Left lobe of liver (tissue), 2 donors: ENCODE results near the gene ECI1. TPM values are rescaled to one million over a fixed set of nuclear protein-coding genes. Genes with fewer than 3 reads are reported as not detected.

Experiments
- ATAC-seq: fragments of 200-7000 bp; cut with Tn5 transposase; one replicate; pipeline ENCODE4 v1.9.1; 2020; ENCODE audit warnings: mild to moderate bottlenecking, moderate library complexity
- DNase-seq: peaks from one replicate; pipeline ENCODE4 v3.0.0-alpha.2; 2020; ENCODE audit warnings: low spot score
- total RNA-seq: library from RNA; stranded (reverse); gene quantifications from one replicate; pipeline ENCODE4 v1.2.1, GENCODE V29; 2021
- donor health status: DM: no; HTN: no; CAD: no; lungs with moderate emphysema.
- donor health status: DM: no; HTN: yes; CAD: no.

Gene ECI1
- total RNA-seq, 1 donor from 2014 or later, result 171 TPM

DNA sequence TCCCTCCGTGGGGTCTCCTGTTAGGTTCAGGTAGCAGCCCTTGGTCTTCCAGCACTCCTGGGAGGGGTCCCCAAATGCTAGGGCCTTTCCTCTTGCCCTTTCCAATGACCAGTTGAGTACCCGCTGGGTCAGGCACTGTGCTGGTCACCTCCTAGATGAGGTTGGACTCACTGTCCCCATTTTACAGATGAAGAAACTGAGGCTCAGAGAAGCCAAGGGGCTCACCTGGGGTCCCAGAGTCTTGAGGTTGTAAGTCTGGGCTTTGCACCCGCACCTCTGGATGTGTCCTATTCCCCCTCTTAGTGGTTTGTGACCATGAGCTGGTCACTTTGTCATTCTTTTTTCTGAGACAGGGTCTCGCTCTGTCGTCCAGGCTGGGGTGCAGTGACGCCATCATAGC, 53.6 kb downstream of the ECI1 start:
- ATAC-seq (no peak), DNase-seq (no peak)

DNA sequence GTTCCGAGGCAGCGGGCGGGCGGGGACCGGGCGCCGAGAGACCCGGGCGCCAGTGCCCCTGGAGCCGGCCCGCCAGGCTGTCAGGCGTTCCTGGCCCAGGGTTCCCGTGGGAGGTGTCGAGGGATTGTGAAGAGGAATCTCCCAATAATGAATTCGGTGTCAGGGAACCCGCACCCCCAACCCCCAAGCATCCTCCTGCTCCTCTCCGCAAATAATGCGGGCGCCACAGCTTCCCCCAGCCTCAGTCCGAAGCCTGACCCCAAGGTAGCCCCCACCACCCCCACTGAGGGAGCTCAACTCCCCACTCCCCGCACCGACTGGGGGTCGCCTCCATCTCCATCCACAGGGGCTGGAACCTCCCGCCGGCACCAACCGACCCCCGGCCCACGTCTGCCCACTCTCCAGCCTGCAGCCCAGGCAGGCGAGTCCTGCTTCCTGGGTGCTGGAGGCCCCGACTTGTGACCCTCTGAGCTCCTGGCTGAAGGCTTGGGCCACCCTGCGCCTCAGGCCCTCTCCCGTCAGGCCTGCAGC, 54.3 kb downstream of the ECI1 start:
- DNase-seq (no peak), ATAC-seq (no peak)

DNA sequence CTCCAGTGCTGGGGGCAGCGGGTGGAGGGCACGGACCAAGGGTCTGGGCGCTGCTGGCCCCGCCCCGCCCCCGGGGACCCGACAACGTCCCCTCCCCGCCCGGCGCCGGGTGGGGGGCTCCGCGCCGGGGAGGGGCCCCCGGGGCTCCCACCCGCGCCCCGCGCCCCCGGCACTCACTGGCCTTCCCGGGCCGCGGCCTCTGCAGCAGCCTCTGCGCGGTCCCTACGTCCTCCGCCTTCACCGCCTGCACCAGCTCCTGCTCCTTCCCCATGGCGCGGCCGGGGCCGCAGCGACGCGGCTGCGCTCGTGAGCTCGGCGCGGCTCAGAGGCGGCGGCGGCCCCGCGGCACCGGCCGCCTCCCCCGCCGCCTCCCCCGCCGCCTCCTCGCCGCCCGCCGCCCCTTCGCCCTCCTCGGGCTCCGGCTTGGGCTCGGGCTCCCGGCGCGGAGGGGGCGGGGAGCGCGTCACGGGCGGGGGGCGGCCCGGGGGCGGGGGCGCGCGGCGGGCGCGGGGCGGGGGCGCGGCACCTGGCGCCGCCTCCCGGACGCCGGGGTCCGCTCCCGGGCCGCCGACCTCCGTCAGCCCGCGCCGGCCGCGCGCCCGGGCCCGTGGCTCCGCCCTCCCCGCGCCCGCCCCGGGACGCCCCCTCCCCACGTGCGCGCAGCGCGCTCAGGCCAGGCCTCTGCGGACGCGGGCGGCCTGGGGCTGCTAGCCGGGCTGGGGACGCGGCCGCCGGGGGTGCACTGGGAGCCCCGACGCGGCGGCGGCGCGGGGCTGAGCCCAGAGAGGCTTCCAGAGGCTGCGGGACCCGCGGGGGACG, 55.0 kb downstream of the ECI1 start, which contains the start of gene CASKIN1:
Gene CASKIN1 (minus strand): TSS at position 444 of the 819 bp plus-strand sequence. CDS start 173 bp downstream, at position 271.
- ATAC-seq (peak; percentile 19), DNase-seq (no peak)

- ATAC-seq, result peak; percentile 14
- DNase-seq, result no peak
Measured at GRCh38 chr16:2195322-2196161, 55.8 kb downstream of the ECI1 start.

DNA sequence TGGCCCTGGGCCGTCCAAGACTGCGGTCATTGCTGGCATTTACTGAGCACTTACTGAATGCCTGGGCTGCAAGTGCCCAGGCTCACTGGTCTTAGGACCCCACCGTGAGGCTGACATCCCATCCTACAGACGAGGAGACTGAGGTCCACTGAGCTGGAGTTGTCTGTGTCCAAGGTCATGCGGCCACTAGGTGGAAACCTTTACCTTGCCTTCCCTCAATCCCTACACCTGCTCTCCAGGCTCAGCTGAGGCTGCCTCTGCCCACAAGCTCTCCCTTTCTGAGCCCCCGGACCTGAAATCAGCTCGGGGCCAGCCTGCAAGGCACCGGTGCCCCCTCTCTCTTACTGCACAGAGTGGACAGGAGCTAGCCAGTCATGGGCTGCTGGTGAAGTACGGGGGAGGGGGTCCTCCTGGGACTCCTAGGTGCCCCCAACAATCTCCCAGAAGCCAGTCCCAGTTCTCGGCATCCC, 56.5 kb downstream of the ECI1 start:
- ATAC-seq (peak; percentile 93), DNase-seq (no peak)

DNA sequence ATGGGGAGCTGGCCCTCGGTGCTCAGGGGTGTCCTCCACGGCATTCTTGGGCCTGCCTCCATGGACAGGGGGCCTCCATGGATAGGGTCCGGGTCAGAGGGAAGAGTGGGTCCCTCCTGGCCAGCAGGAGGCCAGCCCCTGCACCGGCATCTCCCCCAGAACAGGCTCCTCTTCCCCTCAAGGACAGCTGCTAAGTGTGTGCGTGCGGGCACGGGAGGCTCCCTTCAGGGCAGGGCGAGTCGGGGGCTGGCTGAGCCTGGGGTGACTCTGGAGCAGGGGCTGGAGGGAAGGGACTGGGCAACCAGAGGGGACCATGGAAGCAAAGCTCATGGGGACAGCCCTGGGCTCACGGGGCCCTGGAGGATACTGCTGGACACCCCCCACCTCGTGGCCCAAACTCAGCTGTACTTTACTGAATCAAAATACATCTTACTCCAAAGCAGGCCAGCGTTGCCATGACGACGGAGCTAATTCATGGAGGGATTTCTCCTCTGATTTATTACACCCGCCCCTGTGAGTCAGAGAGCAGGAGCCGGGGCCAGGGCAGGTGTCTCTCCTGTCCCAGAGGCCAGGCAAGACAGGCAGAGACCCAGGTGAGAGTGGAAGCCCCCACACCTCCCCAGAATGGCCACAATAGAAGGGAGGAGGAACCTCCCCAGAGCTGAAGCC, 57.1 kb downstream of the ECI1 start:
- DNase-seq, result no peak

GRCh38 chr16:2191446-2191706, 60.0 kb downstream of the ECI1 start:
- DNase-seq, result no peak
- ATAC-seq, result no peak

More for the DNA sequence above, 57.1 kb downstream of the ECI1 start:
- ATAC-seq, result no peak

GRCh38 chr16:2190659-2191445, 60.5 kb downstream of the ECI1 start:
- ATAC-seq (no peak), DNase-seq (no peak)

GRCh38 chr16:2190002-2190658, 61.3 kb downstream of the ECI1 start:
- ATAC-seq (no peak), DNase-seq (no peak)

Other genes starting within 250 kb of the ECI1 start
- 29.9 TPM for gene ZNF598, start 241.8 kb downstream of the ECI1 start, total RNA-seq
- gene NPW, start 231.8 kb downstream of the ECI1 start, total RNA-seq, result 8.5 TPM
- 334 TPM for gene NHERF2, start 224.7 kb downstream of the ECI1 start, total RNA-seq
- gene NTHL1, start 203.8 kb downstream of the ECI1 start, total RNA-seq, result 109 TPM
- gene TSC2, start 203.6 kb downstream of the ECI1 start, total RNA-seq, result 117 TPM
- gene PKD1, start 115.7 kb downstream of the ECI1 start, total RNA-seq, result 65.0 TPM
- gene RAB26, start 103.0 kb downstream of the ECI1 start, total RNA-seq, result 10.2 TPM
- 44.2 TPM for gene TRAF7, start 95.8 kb downstream of the ECI1 start, total RNA-seq
- 0.05 TPM for gene CASKIN1, start 55.0 kb downstream of the ECI1 start, total RNA-seq
- 16.9 TPM for gene MLST8, start 46.1 kb downstream of the ECI1 start, total RNA-seq
- gene BRICD5, start 40.7 kb downstream of the ECI1 start, total RNA-seq, result 5.3 TPM
- 7.5 TPM for gene PGP, start 36.7 kb downstream of the ECI1 start, total RNA-seq
- 12.7 TPM for gene E4F1, start 28.0 kb downstream of the ECI1 start, total RNA-seq
- 1.2 TPM for gene DNASE1L2, start 15.1 kb downstream of the ECI1 start, total RNA-seq
- gene RNPS1, start 16.5 kb upstream of the ECI1 start, total RNA-seq, result 32.1 TPM
- gene ABCA3, start 89.1 kb upstream of the ECI1 start, total RNA-seq, result 1.9 TPM
- 2.0 TPM for gene CCNF, start 177.9 kb upstream of the ECI1 start, total RNA-seq
- 0.63 TPM for gene TEDC2, start 208.5 kb upstream of the ECI1 start, total RNA-seq
- gene NTN3, start 219.7 kb upstream of the ECI1 start, total RNA-seq, result 3.6 TPM
- gene TBC1D24, start 223.5 kb upstream of the ECI1 start, total RNA-seq, result 32.5 TPM